GM23338 (cell line): ENCODE measurements around the gene SFMBT2. TPM values are rescaled to one million over a fixed set of nuclear protein-coding genes. Genes with fewer than 3 reads are reported as not detected.
"Not testable (repeated sequence)": the region's sequence is repeated elsewhere in the genome, so short reads cannot be mapped to it uniquely, and the experiment has no call there.

Experiments
- ATAC-seq: fragments of 200-7000 bp; cut with Tn5 transposase; 3 replicates; pipeline ENCODE4 v1.9.1; 2020
- DNase-seq: peaks from one replicate; pipeline ENCODE4 v3.0.0-alpha.2; 2015; ENCODE audit warnings: low spot score
- H2AFZ ChIP-seq: fragments of 200-600 bp; sonication (generic); 2 replicates; pipeline ENCODE4 v1.8.0; 2016; ENCODE audit warnings: antibody characterized with exemption, mild to moderate bottlenecking, moderate library complexity
- H3F3A ChIP-seq: fragments of 200-600 bp; sonication (generic); replicated peaks from 2 replicates; pipeline ENCODE4 v1.8.0; 2017; ENCODE audit warnings: antibody characterized with exemption, mixed run types, low read depth
- H3K27ac ChIP-seq: fragments of 200-600 bp; sonication (generic); 2 replicates; pipeline ENCODE4 v1.6.1; 2016; ENCODE audit warnings: low read depth
- H3K27me3 ChIP-seq: fragments of 200-600 bp; sonication (generic); 2 replicates; pipeline ENCODE4 v1.8.0; 2016; ENCODE audit warnings: mild to moderate bottlenecking, mixed run types, moderate library complexity; ENCODE audit not compliant: insufficient read depth
- H3K36me3 ChIP-seq: fragments of 200-600 bp; sonication (generic); 2 replicates; pipeline ENCODE4 v1.8.0; 2016; ENCODE audit warnings: mild to moderate bottlenecking; ENCODE audit not compliant: insufficient read depth
- H3K4me1 ChIP-seq: fragments of 200-600 bp; sonication (generic); 2 replicates; pipeline ENCODE4 v1.8.0; 2016; ENCODE audit warnings: mild to moderate bottlenecking, moderate library complexity; ENCODE audit not compliant: insufficient read depth
- H3K4me2 ChIP-seq: fragments of 200-600 bp; sonication (generic); 2 replicates; pipeline ENCODE4 v1.7.1; 2017; ENCODE audit warnings: mixed run types
- H3K4me3 ChIP-seq: fragments of 200-600 bp; sonication (generic); 2 replicates; pipeline ENCODE4 v1.6.1; 2016; ENCODE audit warnings: mixed run types
- H3K79me2 ChIP-seq: fragments of 200-600 bp; sonication (generic); replicated peaks from 2 replicates; pipeline ENCODE4 v1.8.0; 2017; ENCODE audit warnings: mild to moderate bottlenecking; ENCODE audit not compliant: insufficient read depth
- H3K9me2 ChIP-seq: fragments of 200-600 bp; sonication (generic); 2 replicates; pipeline ENCODE4 v1.8.0; 2017; ENCODE audit not compliant: insufficient read depth
- H4K20me1 ChIP-seq: fragments of 200-600 bp; sonication (generic); replicated peaks from 2 replicates; pipeline ENCODE4 v1.8.0; 2017; ENCODE audit warnings: mild to moderate bottlenecking; ENCODE audit not compliant: insufficient read depth
- H3K27ac Mint-ChIP-seq: 2 replicates; pipeline ENCODE4 v1.8.0; 2020; ENCODE audit warnings: inconsistent platforms, mild to moderate bottlenecking, moderate library complexity, mixed read lengths
- H3K27me3 Mint-ChIP-seq: 3 replicates; pipeline ENCODE4 v1.8.0; 2022; ENCODE audit warnings: low read depth, mild to moderate bottlenecking, moderate library complexity, mixed read lengths, inconsistent platforms; ENCODE audit not compliant: insufficient read depth, poor library complexity
- H3K36me3 Mint-ChIP-seq: 3 replicates; pipeline ENCODE4 v1.8.0; 2021; ENCODE audit warnings: low read depth, mild to moderate bottlenecking, inconsistent platforms, moderate library complexity, mixed read lengths
- H3K4me1 Mint-ChIP-seq: 3 replicates; pipeline ENCODE4 v1.8.0; 2020; ENCODE audit warnings: mild to moderate bottlenecking, inconsistent platforms, mixed read lengths
- H3K4me3 Mint-ChIP-seq: 3 replicates; pipeline ENCODE4 v1.8.0; 2021; ENCODE audit warnings: moderate library complexity, mild to moderate bottlenecking, inconsistent platforms, mixed read lengths
- H3K9me3 Mint-ChIP-seq: 3 replicates; pipeline ENCODE4 v1.8.0; 2020; ENCODE audit warnings: moderate library complexity, mild to moderate bottlenecking, inconsistent platforms, mixed read lengths
- CREB1 ChIP-seq: fragments of 250-450 bp; sonication (Bioruptor Pico); IDR thresholded peaks from 2 replicates; pipeline ENCODE4 v1.5.0; 2020; ENCODE audit warnings: low read depth, mild to moderate bottlenecking, moderate library complexity
- CTCF ChIP-seq, 2 experiments: fragments of 200-600 bp in 1 of 2; sonication (generic) in 1 of 2; conservative IDR thresholded peaks; 2 replicates each; pipeline versions ENCODE4 v1.5.1 to v1.6.1; 2016 to 2017; ENCODE audit warnings: antibody characterized with exemption in 2 of 2, low read depth in 2 of 2, mild to moderate bottlenecking in 2 of 2, moderate library complexity in 1 of 2
- ETS1 ChIP-seq: IDR thresholded peaks from 2 replicates; pipeline ENCODE4 v1.6.1; 2016; ENCODE audit warnings: antibody characterized with exemption
- EZH2 ChIP-seq: fragments of 200-600 bp; sonication (generic); IDR thresholded peaks from one replicate; pipeline ENCODE4 v1.8.0; 2017; ENCODE audit warnings: antibody characterized with exemption, mild to moderate bottlenecking, low read depth; ENCODE audit not compliant: unreplicated experiment
- EZH2phosphoT487 ChIP-seq: fragments of 200-600 bp; sonication (generic); IDR thresholded peaks from one replicate; pipeline ENCODE4 v1.8.1; 2018; ENCODE audit warnings: antibody characterized with exemption; ENCODE audit not compliant: unreplicated experiment
- NANOG ChIP-seq: IDR thresholded peaks from 2 replicates; pipeline ENCODE4 v1.6.1; 2016; ENCODE audit warnings: antibody characterized with exemption, borderline replicate concordance
- POLR2AphosphoS5 ChIP-seq: IDR thresholded peaks from 2 replicates; pipeline ENCODE4 v1.6.1; 2016; ENCODE audit warnings: antibody characterized with exemption, low read depth
- REST ChIP-seq: IDR thresholded peaks from one replicate; pipeline ENCODE4 v1.6.1; 2018; ENCODE audit warnings: antibody characterized with exemption; ENCODE audit not compliant: unreplicated experiment
- STAT1 ChIP-seq: IDR thresholded peaks from one replicate; pipeline ENCODE4 v1.6.1; 2016; ENCODE audit warnings: antibody characterized with exemption; ENCODE audit not compliant: unreplicated experiment
- ZNF114 ChIP-seq: fragments of 250-450 bp; sonication (Bioruptor Pico); IDR thresholded peaks from 2 replicates; pipeline ENCODE4 v1.5.0; 2020; ENCODE audit warnings: mild to moderate bottlenecking, moderate library complexity
- ZNF331 ChIP-seq: fragments of 250-450 bp; sonication (Bioruptor Pico); IDR thresholded peaks from 2 replicates; pipeline ENCODE4 v1.5.0; 2020; ENCODE audit warnings: low read depth, mild to moderate bottlenecking, moderate library complexity
- polyA plus RNA-seq: library from polyadenylated mRNA; unstranded; fragments of >200 nt; fragmentation: Nextera tagmentation; extraction: Ambion mirVana; gene quantifications from 2 replicates; pipeline ENCODE4 v1.2.1, GENCODE V29; 2016
- total RNA-seq: library from RNA; depleted of rRNA; stranded (reverse); fragments of >200 nt; shearing (Covaris generic); gene quantifications from 2 replicates; pipeline ENCODE4 v1.2.3, GENCODE V29; 2014

SFMBT2 gene
- total and polyA plus RNA-seq, 2 experiments from 2014 or later: 2.7 to 6.7 TPM

GRCh38 chr10:7392301-7392700 is 18.5 kb downstream of the SFMBT2 start:
- not testable (repeated sequence) for H4K20me1 ChIP-seq, H3K9me2 ChIP-seq, H3F3A ChIP-seq, H3K9me3 Mint-ChIP-seq, H3K4me1 ChIP-seq, H3K4me3 Mint-ChIP-seq, H3K4me2 ChIP-seq, H3K4me3 ChIP-seq, H3K36me3 ChIP-seq, ATAC-seq, H3K27me3 Mint-ChIP-seq, H3K27ac Mint-ChIP-seq, H3K27me3 ChIP-seq, H2AFZ ChIP-seq, H3K79me2 ChIP-seq, H3K4me1 Mint-ChIP-seq, DNase-seq, H3K36me3 Mint-ChIP-seq, H3K27ac ChIP-seq

- Mint-ChIP-seq H3K4me1 (peaks cover 4% of the 10 kb centered on the region; the same call in 2 of the 3 replicates), H3K9me3 (no peaks in the 10 kb centered on the region), H3K27me3 (no peaks in the 10 kb centered on the region), H3K36me3 (no peaks in the 10 kb centered on the region), H3K4me3 (no peak overlapping the region), H3K27ac (no peak overlapping the region)
- no peaks in the 10 kb centered on the region for H3K36me3 ChIP-seq
- H3K79me2 ChIP-seq: peaks cover 5% of the 10 kb centered on the region; the same call in 1 of the 2 replicates
- ATAC-seq (no peak), DNase-seq (no peak)
- H3K4me1 ChIP-seq: no peaks in the 10 kb centered on the region; the same call in 1 of the 2 replicates
- no peaks in the 10 kb centered on the region for H3F3A ChIP-seq
- no peak overlapping the region for H3K4me3 ChIP-seq
- no peaks in the 10 kb centered on the region for H3K27me3 ChIP-seq
- H3K4me2 ChIP-seq: no peak overlapping the region
- 0 out of 2 replicates have a peak, but pooled peaks cover 3% of the 10 kb centered on the region for H4K20me1 ChIP-seq
- no peaks in the 10 kb centered on the region; the same call in 1 of the 2 replicates for H3K9me2 ChIP-seq
- TF ChIP-seq REST: no peak
- TF ChIP-seq NANOG: no peak
- no peak for TF ChIP-seq STAT1
- no peak for TF ChIP-seq ZNF331 (CRISPR knock-in tag)
- TF ChIP-seq CTCF (conservative IDR thresholded peaks at IDR 0.05; ENCODE audit: low read depth in 2 of 2): no peak
- TF ChIP-seq POLR2AphosphoS5: no peak
- no peak for TF ChIP-seq EZH2phosphoT487
- no peak for TF ChIP-seq ZNF114 (CRISPR knock-in tag)
- no peak for TF ChIP-seq CREB1 (CRISPR knock-in tag)
- no peak for TF ChIP-seq ETS1
- TF ChIP-seq EZH2: no peak
- H2AFZ ChIP-seq: no peak overlapping the region
- H3K27ac ChIP-seq: no peak overlapping the region
These were observed 19.1 kb downstream of the SFMBT2 start for GRCh38 chr10:7391748-7392147.

- not testable (repeated sequence) for H3K36me3 ChIP-seq, H3K4me2 ChIP-seq, DNase-seq, H3K27ac Mint-ChIP-seq, H3K27ac ChIP-seq, H3K9me3 Mint-ChIP-seq, H3K27me3 Mint-ChIP-seq, ATAC-seq, H3K27me3 ChIP-seq, H3K4me3 ChIP-seq, H3K36me3 Mint-ChIP-seq, H3K4me1 ChIP-seq, H3K79me2 ChIP-seq, H3K4me1 Mint-ChIP-seq, H2AFZ ChIP-seq, H4K20me1 ChIP-seq, H3K4me3 Mint-ChIP-seq, H3F3A ChIP-seq, H3K9me2 ChIP-seq
These were observed 20.1 kb downstream of the SFMBT2 start for GRCh38 chr10:7390689-7391110.
